Liver (tissue), 9 donors: ENCODE data around the gene ACSM2B. TPM values are rescaled to one million over a fixed set of nuclear protein-coding genes. Genes with fewer than 3 reads are reported as not detected.
"Not testable (repeated sequence)": the region's sequence is repeated elsewhere in the genome, so short reads cannot be mapped to it uniquely, and the experiment has no call there.

Experiments
- DNase-seq: peaks from one replicate; pipeline ENCODE4 v3.0.0-alpha.2; 2017; ENCODE audit warnings: low spot score
- H3K27ac ChIP-seq, 2 donors: one replicate each; pipeline ENCODE4 v1.7.0; 2013; ENCODE audit warnings: inconsistent platforms in 2 of 2, low read length in 2 of 2, control low read depth in 1 of 2, low read depth in 1 of 2, mild to moderate bottlenecking in 1 of 2
- H3K27me3 ChIP-seq, 4 donors: one replicate each; pipeline versions ENCODE4 v1.6.1 to v1.7.0; 2013; ENCODE audit warnings: low read length in 3 of 4, inconsistent platforms in 1 of 4, mild to moderate bottlenecking in 1 of 4, moderate library complexity in 1 of 4; ENCODE audit not compliant: control insufficient read depth in 4 of 4, insufficient read depth in 4 of 4
- H3K36me3 ChIP-seq, 4 donors: one replicate each; pipeline versions ENCODE4 v1.6.1 to v1.7.0; 2013; ENCODE audit warnings: low read length in 3 of 4, mild to moderate bottlenecking in 3 of 4, low read depth in 1 of 4, moderate library complexity in 1 of 4; ENCODE audit not compliant: control insufficient read depth in 4 of 4, insufficient read depth in 3 of 4
- H3K4me1 ChIP-seq, 4 donors: one replicate each; pipeline versions ENCODE4 v1.6.1 to v1.7.0; 2013; ENCODE audit warnings: low read length in 3 of 4, mild to moderate bottlenecking in 3 of 4, moderate library complexity in 1 of 4; ENCODE audit not compliant: control insufficient read depth in 4 of 4, insufficient read depth in 4 of 4
- H3K4me3 ChIP-seq, 3 donors: one replicate each; pipeline versions ENCODE4 v1.6.1 to v1.7.0; 2013; ENCODE audit warnings: low read length in 3 of 3, control low read depth in 1 of 3, low read depth in 1 of 3, mild to moderate bottlenecking in 1 of 3
- H3K9ac ChIP-seq, 2 donors: one replicate each; pipeline ENCODE4 v1.7.0; 2013; ENCODE audit warnings: low read length in 2 of 2, mild to moderate bottlenecking in 2 of 2, moderate library complexity in 2 of 2, control low read depth in 1 of 2, low read depth in 1 of 2
- H3K9me3 ChIP-seq, 4 donors: one replicate each; pipeline versions ENCODE4 v1.6.1 to v1.7.0; 2013; ENCODE audit warnings: low read length in 3 of 4; ENCODE audit not compliant: control insufficient read depth in 4 of 4
- FOXA2 ChIP-seq: IDR thresholded peaks from 2 replicates; pipeline ENCODE4 v1.6.1; 2016; ENCODE audit warnings: antibody characterized with exemption
- REST ChIP-seq: IDR thresholded peaks from 2 replicates; pipeline ENCODE4 v1.6.1; 2016; ENCODE audit warnings: antibody characterized with exemption, mild to moderate bottlenecking
- WGBS: extraction: QIAGEN DNeasy Blood & Tissue Kit; methylation state at CpG from one replicate; pipeline ENCODE4 v1.1.7; 2013; 5-methylcytosine and 5-hydroxymethylcytosine counted together
- polyA plus RNA-seq, 2 donors: library from polyadenylated mRNA; stranded (reverse) in 1 of 2; unstranded in 1 of 2; fragments of 200-250 nt in 1 of 2; fragments of >200 nt in 1 of 2; fragmentation: Nextera tagmentation in 1 of 2; extraction: Ambion mirVana in 1 of 2; gene quantifications; one replicate each; pipeline versions ENCODE4 v1.2.1 to v1.2.3, GENCODE V29; 2013 to 2015
- total RNA-seq, 2 donors: library from RNA; depleted of rRNA; stranded (reverse); fragments of >200 nt; gene quantifications; one replicate each; pipeline ENCODE4 v1.2.3, GENCODE V29; 2014
- donor health status: healthy.
- donor health status: healthy.
- donor health status: healthy.
- donor health status: healthy.
- donor health status: healthy.

ACSM2B gene
- total and polyA plus RNA-seq, 4 donors: 46.0 to 852 (median 500) TPM

GRCh38 chr16:20598832-20599469, 22.8 kb upstream of the ACSM2B start (continued):
- TF ChIP-seq REST (peak; percentile 99), FOXA2 (peak; percentile 64)

GRCh38 chr16:20595694-20596093, 19.5 kb upstream of the ACSM2B start:
- not testable (repeated sequence) for H3K36me3 ChIP-seq, H3K9me3 ChIP-seq, DNase-seq, H3K4me3 ChIP-seq, H3K9ac ChIP-seq, H3K27me3 ChIP-seq
- Histone ChIP-seq H3K4me1 (peaks cover 5 to 26% (median 15%) of the 10 kb centered on the region in 4 donors), H3K27ac (peak overlapping the region; percentile 47 to 63)
- WGBS: 92% methylated on average over 2 of the region's 2 CpGs

- peaks cover 5 to 24% (median 15%) of the 10 kb centered on the region in 4 donors for H3K4me1 ChIP-seq
- not testable (repeated sequence) for H3K9me3 ChIP-seq, H3K9ac ChIP-seq, H3K27me3 ChIP-seq, H3K4me3 ChIP-seq, H3K27ac ChIP-seq, DNase-seq, H3K36me3 ChIP-seq
- 92% methylated on average over 2 of the region's 2 CpGs for WGBS
Measured at GRCh38 chr16:20595068-20595467, 18.9 kb upstream of the ACSM2B start.

- not testable (repeated sequence) for DNase-seq, H3K27ac ChIP-seq, H3K9me3 ChIP-seq, H3K36me3 ChIP-seq, H3K27me3 ChIP-seq, H3K9ac ChIP-seq, H3K4me3 ChIP-seq
- peaks cover 2 to 22% (median 5%) of the 10 kb centered on the region in 4 donors for H3K4me1 ChIP-seq
- 89% methylated on average over 1 of the region's 1 CpG for WGBS
Measured at GRCh38 chr16:20592780-20593179, 16.6 kb upstream of the ACSM2B start.

- H3K4me1 ChIP-seq: peaks cover 6 to 28% (median 12%) of the 10 kb centered on the region in 4 donors
Measured at GRCh38 chr16:20589486-20589885, 13.3 kb upstream of the ACSM2B start.

More at GRCh38 chr16:20589486-20589885, 13.3 kb upstream of the ACSM2B start:
- H3K9me3 ChIP-seq, H3K27me3 ChIP-seq, H3K4me3 ChIP-seq, H3K27ac ChIP-seq, DNase-seq, H3K9ac ChIP-seq, H3K36me3 ChIP-seq: not testable (repeated sequence)
- 75% methylated on average over 6 of the region's 6 CpGs for WGBS
